KG1 (cell line): Measurements from ENCODE around the gene GRAMD1C.

ENCODE experiments used
- DNase-seq: peaks from one replicate; lab custom pipeline; 2025; lab: John Stamatoyannopoulos, UW

Gene GRAMD1C

GRCh38 chr3:113952921-113953320, 114.3 kb downstream of the GRAMD1C start:
- DNase-seq: no peak

DNA sequence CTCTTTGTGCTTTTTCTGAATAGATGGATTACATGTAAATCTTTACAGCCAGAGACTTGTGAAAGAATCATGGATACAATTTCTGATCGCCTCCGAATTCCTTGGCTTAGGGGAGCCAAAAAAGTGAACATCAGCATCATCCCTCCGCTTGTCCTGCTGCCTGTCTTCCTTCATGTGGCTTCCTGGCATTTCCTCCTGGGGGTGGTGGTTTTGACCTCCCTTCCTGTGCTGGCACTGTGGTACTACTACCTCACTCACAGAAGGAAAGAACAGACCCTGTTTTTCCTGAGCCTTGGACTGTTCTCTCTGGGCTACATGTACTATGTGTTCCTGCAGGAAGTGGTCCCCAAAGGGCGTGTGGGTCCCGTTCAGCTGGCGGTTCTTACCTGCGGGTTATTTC, 115.1 kb downstream of the GRAMD1C start:
- DNase-seq: no peak

DNA sequence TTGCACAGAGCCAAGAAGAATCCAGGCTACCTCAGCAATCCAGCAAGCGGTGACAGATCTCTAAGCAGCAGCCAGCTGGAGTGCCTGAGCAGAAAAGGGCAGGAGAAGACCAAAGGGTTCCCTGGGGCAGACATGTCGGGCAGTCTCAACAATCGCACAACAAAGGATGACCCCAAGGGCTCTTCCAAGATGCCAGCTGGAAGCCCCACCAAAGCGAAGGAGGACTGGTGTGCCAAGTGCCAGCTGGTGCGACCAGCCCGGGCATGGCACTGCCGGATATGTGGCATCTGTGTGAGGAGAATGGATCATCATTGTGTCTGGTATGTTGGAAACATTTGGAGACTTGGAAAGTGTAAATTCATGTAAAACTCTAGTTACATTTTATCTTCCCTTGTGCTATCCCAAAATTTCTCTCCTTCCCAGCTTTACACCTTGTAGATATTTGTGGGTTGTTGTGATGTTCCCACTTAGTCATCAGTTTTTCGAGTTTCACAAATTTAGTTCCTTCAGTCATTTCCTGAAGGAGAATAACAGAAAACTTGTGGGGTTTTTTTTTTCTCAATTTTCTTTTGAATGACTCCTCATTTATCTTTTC, 115.6 kb downstream of the GRAMD1C start:
- DNase-seq: no peak

GRCh38 chr3:113963879-113964278, 125.3 kb downstream of the GRAMD1C start:
- no peak for DNase-seq

DNA sequence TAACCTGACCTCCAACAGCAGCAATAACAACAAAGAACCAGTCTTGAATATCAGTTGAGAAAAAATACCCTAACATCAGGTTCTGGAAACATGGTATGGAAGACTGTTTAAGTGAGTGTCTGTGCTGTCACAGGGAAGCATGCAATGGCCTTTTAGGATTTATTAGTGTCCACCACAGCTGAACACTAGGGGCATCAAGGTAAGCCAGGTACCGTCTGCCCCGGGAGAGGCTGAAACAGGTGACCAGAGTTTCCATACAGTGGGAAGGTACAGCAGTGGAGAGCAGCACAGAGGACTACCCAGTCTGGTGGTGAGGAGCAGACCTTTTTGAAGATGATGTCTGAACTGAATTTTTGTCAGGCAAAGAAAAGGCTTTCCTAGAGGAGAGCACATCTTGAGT, 127.6 kb downstream of the GRAMD1C start:
- DNase-seq: no peak

- no peak for DNase-seq
These were observed 130.4 kb downstream of the GRAMD1C start for GRCh38 chr3:113968986-113969385.

DNA sequence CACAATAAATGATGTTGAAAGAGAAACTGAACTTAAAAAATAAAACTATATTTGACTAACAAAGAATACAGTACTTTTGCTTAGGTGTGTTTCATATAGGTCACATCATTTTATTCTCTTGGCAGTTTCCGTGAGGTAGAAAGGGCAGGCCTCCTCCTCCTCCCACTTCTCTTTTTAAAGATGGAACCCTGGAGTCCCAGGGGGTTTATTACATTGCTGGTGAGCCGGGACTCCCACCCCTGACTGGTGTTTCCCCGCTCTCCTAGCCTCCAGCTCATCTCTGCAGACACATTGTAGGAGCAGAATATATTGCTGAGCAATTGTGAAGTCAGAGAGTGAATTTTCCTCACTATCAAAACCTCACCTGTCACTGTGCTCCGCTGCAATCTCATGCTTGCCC, 139.2 kb downstream of the GRAMD1C start:
- no peak for DNase-seq

DNA sequence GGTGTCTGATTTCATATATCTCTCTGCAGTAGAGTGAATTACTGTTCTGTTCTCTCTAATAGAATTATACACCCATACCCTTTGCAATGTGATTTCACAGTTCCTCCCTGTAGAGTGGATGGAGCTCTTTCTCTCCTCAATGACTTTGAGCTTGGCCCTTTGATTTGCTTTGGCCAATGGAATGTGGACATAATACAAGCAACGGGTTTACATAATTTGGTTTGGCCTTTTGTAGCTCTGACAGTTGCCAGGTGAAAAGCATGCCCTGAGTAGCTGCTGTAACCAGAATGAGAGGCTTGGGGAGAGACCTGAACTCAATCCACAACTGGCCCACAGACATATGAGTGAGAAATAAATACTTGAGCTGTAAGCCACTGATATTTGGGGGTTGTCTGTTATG, 141.3 kb downstream of the GRAMD1C start:
- no peak for DNase-seq

GRCh38 chr3:113981803-113982202, 143.2 kb downstream of the GRAMD1C start:
- DNase-seq: no peak

- DNase-seq: no peak
These were observed 145.0 kb downstream of the GRAMD1C start for GRCh38 chr3:113983544-113983943.

DNA sequence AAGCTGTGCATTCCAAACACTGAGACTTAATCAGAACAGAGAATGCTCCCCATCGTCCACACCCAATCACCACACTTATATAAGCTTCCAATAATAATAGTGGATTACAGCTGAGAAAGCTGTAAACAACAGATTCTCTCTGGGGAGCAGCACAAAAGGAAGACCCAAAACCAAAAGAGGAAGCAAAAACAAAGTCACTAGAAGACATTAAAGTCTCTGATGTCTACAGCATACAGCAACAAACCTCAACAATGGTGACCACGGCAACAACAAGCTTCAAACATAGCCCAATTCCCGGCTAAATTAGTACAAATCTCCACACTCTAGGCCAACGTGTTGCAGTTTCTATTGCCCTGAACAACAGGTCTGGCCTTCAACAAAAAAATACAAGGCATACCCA, 147.0 kb downstream of the GRAMD1C start:
- no peak for DNase-seq
